Ovary (tissue), 3 donors: Measurements from ENCODE around the gene PRDM4.

ENCODE experiments used
- EP300 ChIP-seq: sonication (generic); formaldehyde crosslinking; IDR thresholded peaks from one replicate; pipeline ENCODE4 v1.6.1; 2017; ENCODE audit warnings: antibody characterized with exemption
- POLR2A ChIP-seq: fragments of 450-650 bp; IDR thresholded peaks from one replicate; pipeline ENCODE4 v1.6.1; 2017; ENCODE audit warnings: antibody characterized with exemption, mild to moderate bottlenecking, moderate library complexity
- TF ChIP-seq, protein P1 (sequence below), 3 donors: fragments of 450-650 bp in 2 of 3; fragments of 200-600 bp in 1 of 3; IDR thresholded peaks; one replicate each; pipeline versions ENCODE4 v1.5.1 to v1.8.0; 2016 to 2022; ENCODE audit warnings: antibody characterized with exemption in 3 of 3, mild to moderate bottlenecking in 1 of 3
- donor health status: DM: no; HTN: no; CAD: no.

DNA sequence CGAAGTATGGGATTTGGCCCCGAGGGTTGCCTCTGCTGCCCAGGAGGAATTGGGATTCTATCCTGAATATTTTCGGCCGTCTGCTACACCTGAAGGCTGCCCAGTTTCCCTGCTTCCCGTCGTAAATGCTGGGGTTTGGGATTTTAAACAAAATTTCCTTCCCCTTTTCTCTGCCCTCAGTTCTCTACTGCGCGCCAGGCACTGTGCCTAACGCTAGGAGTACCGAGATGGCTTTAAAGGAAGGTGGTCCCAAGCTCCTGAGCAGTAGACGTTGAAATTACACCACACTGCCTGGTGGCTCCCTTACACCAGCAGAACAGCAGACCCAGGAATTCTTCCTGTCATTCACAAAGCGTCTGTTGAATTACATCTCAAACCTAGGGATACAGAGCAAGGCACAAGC lies 566 bp upstream of the PRDM4 start:
- TF ChIP-seq, protein P1, sequence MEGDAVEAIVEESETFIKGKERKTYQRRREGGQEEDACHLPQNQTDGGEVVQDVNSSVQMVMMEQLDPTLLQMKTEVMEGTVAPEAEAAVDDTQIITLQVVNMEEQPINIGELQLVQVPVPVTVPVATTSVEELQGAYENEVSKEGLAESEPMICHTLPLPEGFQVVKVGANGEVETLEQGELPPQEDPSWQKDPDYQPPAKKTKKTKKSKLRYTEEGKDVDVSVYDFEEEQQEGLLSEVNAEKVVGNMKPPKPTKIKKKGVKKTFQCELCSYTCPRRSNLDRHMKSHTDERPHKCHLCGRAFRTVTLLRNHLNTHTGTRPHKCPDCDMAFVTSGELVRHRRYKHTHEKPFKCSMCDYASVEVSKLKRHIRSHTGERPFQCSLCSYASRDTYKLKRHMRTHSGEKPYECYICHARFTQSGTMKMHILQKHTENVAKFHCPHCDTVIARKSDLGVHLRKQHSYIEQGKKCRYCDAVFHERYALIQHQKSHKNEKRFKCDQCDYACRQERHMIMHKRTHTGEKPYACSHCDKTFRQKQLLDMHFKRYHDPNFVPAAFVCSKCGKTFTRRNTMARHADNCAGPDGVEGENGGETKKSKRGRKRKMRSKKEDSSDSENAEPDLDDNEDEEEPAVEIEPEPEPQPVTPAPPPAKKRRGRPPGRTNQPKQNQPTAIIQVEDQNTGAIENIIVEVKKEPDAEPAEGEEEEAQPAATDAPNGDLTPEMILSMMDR (IDR thresholded peaks at IDR 0.05) = no peak
- TF ChIP-seq POLR2A (no peak), EP300 (no peak)
